Upper lobe of right lung (tissue), 1 donor: Measurements from ENCODE around the gene USP44. TPM values are rescaled to one million over a fixed set of nuclear protein-coding genes. Genes with fewer than 3 reads are reported as not detected.

Source experiments
- ATAC-seq: fragments of 200-7000 bp; cut with Tn5 transposase; one replicate; pipeline ENCODE4 v1.9.1; 2020; ENCODE audit warnings: mild to moderate bottlenecking, moderate library complexity
- DNase-seq: peaks from one replicate; pipeline ENCODE4 v3.0.0-alpha.2; 2020
- H3K27ac ChIP-seq: fragments of 200-600 bp; one replicate; pipeline ENCODE4 v1.8.0; 2022
- H3K27me3 ChIP-seq: fragments of 200-600 bp; one replicate; pipeline ENCODE4 v1.8.0; 2022; ENCODE audit warnings: mild to moderate bottlenecking
- H3K36me3 ChIP-seq: fragments of 200-600 bp; one replicate; pipeline ENCODE4 v1.8.0; 2022
- H3K4me1 ChIP-seq: fragments of 200-600 bp; one replicate; pipeline ENCODE4 v1.8.0; 2022
- H3K4me3 ChIP-seq: fragments of 200-600 bp; one replicate; pipeline ENCODE4 v1.8.0; 2022; ENCODE audit warnings: mild to moderate bottlenecking
- H3K9me3 ChIP-seq: fragments of 200-600 bp; one replicate; pipeline ENCODE4 v1.8.0; 2022
- CTCF ChIP-seq: fragments of 200-600 bp; IDR thresholded peaks from one replicate; pipeline ENCODE4 v1.8.0; 2022; ENCODE audit warnings: antibody characterized with exemption
- intact Hi-C: fragments of 100-400 bp; cut with DNase I; formaldehyde crosslinking; loops from one replicate; pipeline ENCODE4 v1.11.0; 2022
- total RNA-seq: library from RNA; stranded (reverse); fragmentation: NEBNext Ultra II Directional; extraction: Animal tissue kit (Norgen Biotek cat#: 25700); gene quantifications from one replicate; pipeline ENCODE4 v1.2.1, GENCODE V29; 2021
- donor health status: DM: no; HTN: yes; CAD: no; lungs with severe emphysema.

USP44 gene
- total RNA-seq, 1 donor from 2014 or later = 14.9 TPM

- Histone ChIP-seq H3K27me3 (peaks cover 8% of the 10 kb centered on the region), H3K27ac (peak overlapping the region; percentile 88), H3K4me1 (no peaks in the 10 kb centered on the region), H3K4me3 (peak overlapping the region; percentile 74), H3K36me3 (no peaks in the 10 kb centered on the region), H3K9me3 (no peaks in the 10 kb centered on the region)
- peak; percentile 67 for ATAC-seq
- intact Hi-C loops = no loop called here
- DNase-seq = no peak
- no peak for TF ChIP-seq CTCF
Measured at GRCh38 chr12:95547522-95548055, 3.7 kb downstream of the USP44 start.

GRCh38 chr12:95546491-95546813 is 4.8 kb downstream of the USP44 start:
- Histone ChIP-seq H3K27ac (no peak overlapping the region), H3K4me1 (no peaks in the 10 kb centered on the region)
- intact Hi-C loops = no loop called here

GRCh38 chr12:95545731-95546490 is 5.4 kb downstream of the USP44 start:
- Histone ChIP-seq H3K4me3 (no peak overlapping the region), H3K9me3 (no peaks in the 10 kb centered on the region), H3K27me3 (peaks cover 8% of the 10 kb centered on the region), H3K36me3 (no peaks in the 10 kb centered on the region), H3K4me1 (no peaks in the 10 kb centered on the region), H3K27ac (no peak overlapping the region)
- intact Hi-C loops = no loop called here
- TF ChIP-seq CTCF = no peak
- ATAC-seq (no peak), DNase-seq (no peak)

More at GRCh38 chr12:95546491-95546813, 4.8 kb downstream of the USP44 start:
- ATAC-seq (no peak), DNase-seq (no peak)
- no peak for TF ChIP-seq CTCF
- no peaks in the 10 kb centered on the region for H3K36me3 ChIP-seq
- no peaks in the 10 kb centered on the region for H3K9me3 ChIP-seq
- H3K27me3 ChIP-seq = peaks cover 8% of the 10 kb centered on the region
- no peak overlapping the region for H3K4me3 ChIP-seq

- Histone ChIP-seq H3K4me1 (no peaks in the 10 kb centered on the region), H3K27me3 (peaks cover 8% of the 10 kb centered on the region), H3K27ac (no peak overlapping the region), H3K9me3 (no peaks in the 10 kb centered on the region), H3K36me3 (no peaks in the 10 kb centered on the region), H3K4me3 (no peak overlapping the region)
- intact Hi-C loops = no loop called here
- no peak for TF ChIP-seq CTCF
- DNase-seq (no peak), ATAC-seq (no peak)
Measured at GRCh38 chr12:95545303-95545702, 6.0 kb downstream of the USP44 start.

GRCh38 chr12:95544756-95545155 is 6.5 kb downstream of the USP44 start:
- Histone ChIP-seq H3K27ac (no peak overlapping the region), H3K4me3 (no peak overlapping the region), H3K9me3 (no peaks in the 10 kb centered on the region), H3K27me3 (peaks cover 8% of the 10 kb centered on the region), H3K4me1 (no peaks in the 10 kb centered on the region), H3K36me3 (no peaks in the 10 kb centered on the region)
- TF ChIP-seq CTCF = no peak
- intact Hi-C loops = no loop called here
- DNase-seq (no peak), ATAC-seq (no peak)
